ENCODE results near the gene TMC8. TPM values are rescaled to one million over a fixed set of nuclear protein-coding genes. Genes with fewer than 3 reads are reported as not detected.
A peak's percentile ranks its signal among the peaks of the same experiment; 100 is the strongest.

Gene TMC8
- total RNA-seq, 2 donors from 2014 or later: 5.3 to 5.4 TPM

GRCh38 chr17:78122931-78123249 lies 7.7 kb upstream of the TMC8 start:
- intact Hi-C loops (cut with DNase I): no loop called here
- no peaks in the 10 kb centered on the region for H3K9me3 ChIP-seq
- no peak for TF ChIP-seq CTCF (IDR thresholded peaks at IDR 0.05)
- peaks cover 15% of the 10 kb centered on the region for H3K4me1 ChIP-seq
- H3K27me3 ChIP-seq: no peaks in the 10 kb centered on the region
- H3K4me3 ChIP-seq: no peak overlapping the region
- peaks cover 5% of the 10 kb centered on the region for H3K36me3 ChIP-seq
- H3K27ac ChIP-seq: no peak overlapping the region
- no peak for DNase-seq
- no peak overlapping the region for H3K9ac ChIP-seq (ENCODE audit: low read depth in 2 of 2, low read length in 2 of 2)

GRCh38 chr17:78123258-78123929 lies 7.2 kb upstream of the TMC8 start:
- no peak for TF ChIP-seq CTCF (IDR thresholded peaks at IDR 0.05)
- intact Hi-C loops (cut with DNase I): no loop called here
- H3K9me3 ChIP-seq: no peaks in the 10 kb centered on the region
- H3K4me3 ChIP-seq: no peak overlapping the region
- H3K4me1 ChIP-seq: peaks cover 15% of the 10 kb centered on the region
- H3K27me3 ChIP-seq: no peaks in the 10 kb centered on the region
- no peak overlapping the region for H3K27ac ChIP-seq
- no peak for DNase-seq
- H3K9ac ChIP-seq (ENCODE audit: low read depth in 2 of 2, low read length in 2 of 2): no peak overlapping the region
- peaks cover 5% of the 10 kb centered on the region for H3K36me3 ChIP-seq

GRCh38 chr17:78124081-78124835 lies 6.3 kb upstream of the TMC8 start:
- Histone ChIP-seq H3K27me3 (no peaks in the 10 kb centered on the region), H3K4me3 (no peak overlapping the region), H3K9me3 (no peaks in the 10 kb centered on the region), H3K9ac (ENCODE audit: low read depth in 2 of 2, low read length in 2 of 2) (peak overlapping the region in 1 of 2 donors; percentile 41), H3K36me3 (peaks cover 5% of the 10 kb centered on the region), H3K27ac (no peak overlapping the region), H3K4me1 (peaks cover 15% of the 10 kb centered on the region)
- TF ChIP-seq CTCF (IDR thresholded peaks at IDR 0.05): no peak
- DNase-seq: no peak
- intact Hi-C loops (cut with DNase I): no loop called here

- Histone ChIP-seq H3K4me3 (no peak overlapping the region), H3K4me1 (peaks cover 15% of the 10 kb centered on the region), H3K9ac (ENCODE audit: low read depth in 2 of 2, low read length in 2 of 2) (peak overlapping the region in 1 of 2 donors; percentile 41), H3K36me3 (peaks cover 5% of the 10 kb centered on the region), H3K9me3 (no peaks in the 10 kb centered on the region), H3K27ac (peak overlapping the region; percentile 27), H3K27me3 (no peaks in the 10 kb centered on the region)
- no peak for TF ChIP-seq CTCF (IDR thresholded peaks at IDR 0.05)
- intact Hi-C loops (cut with DNase I): loop anchor here (5.0 kb wide), 1 partner anchor 48 kb away; no protein-coding TSS in a partner anchor
- no peak for DNase-seq
These were observed 5.8 kb upstream of the TMC8 start for GRCh38 chr17:78124836-78125137.

GRCh38 chr17:78125138-78125913 lies 5.2 kb upstream of the TMC8 start:
- Histone ChIP-seq H3K36me3 (peaks cover 5% of the 10 kb centered on the region), H3K4me1 (peaks cover 15% of the 10 kb centered on the region), H3K4me3 (peak overlapping the region; percentile 9), H3K9me3 (no peaks in the 10 kb centered on the region), H3K9ac (ENCODE audit: low read depth in 2 of 2, low read length in 2 of 2) (peak overlapping the region; percentile 41 to 63), H3K27me3 (no peaks in the 10 kb centered on the region), H3K27ac (peak overlapping the region; percentile 27)
- intact Hi-C loops (cut with DNase I): loop anchor here (5.0 kb wide), 1 partner anchor 47 kb away; no protein-coding TSS in a partner anchor
- DNase-seq: no peak
- no peak for TF ChIP-seq CTCF (IDR thresholded peaks at IDR 0.05)
